Smooth muscle cell of trachea (primary cell): ENCODE measurements around the gene NSMCE1. TPM values are rescaled to one million over a fixed set of nuclear protein-coding genes. Genes with fewer than 3 reads are reported as not detected.

Experiments used
- total RNA-seq: library from RNA; depleted of rRNA; stranded (reverse); fragments of >200 nt; gene quantifications from 2 replicates; pipeline ENCODE4 v1.2.1, GENCODE V29; 2014

The NSMCE1 gene, protein sequence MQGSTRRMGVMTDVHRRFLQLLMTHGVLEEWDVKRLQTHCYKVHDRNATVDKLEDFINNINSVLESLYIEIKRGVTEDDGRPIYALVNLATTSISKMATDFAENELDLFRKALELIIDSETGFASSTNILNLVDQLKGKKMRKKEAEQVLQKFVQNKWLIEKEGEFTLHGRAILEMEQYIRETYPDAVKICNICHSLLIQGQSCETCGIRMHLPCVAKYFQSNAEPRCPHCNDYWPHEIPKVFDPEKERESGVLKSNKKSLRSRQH
- 139 and 149 TPM in 2 replicates for total RNA-seq

DNA sequence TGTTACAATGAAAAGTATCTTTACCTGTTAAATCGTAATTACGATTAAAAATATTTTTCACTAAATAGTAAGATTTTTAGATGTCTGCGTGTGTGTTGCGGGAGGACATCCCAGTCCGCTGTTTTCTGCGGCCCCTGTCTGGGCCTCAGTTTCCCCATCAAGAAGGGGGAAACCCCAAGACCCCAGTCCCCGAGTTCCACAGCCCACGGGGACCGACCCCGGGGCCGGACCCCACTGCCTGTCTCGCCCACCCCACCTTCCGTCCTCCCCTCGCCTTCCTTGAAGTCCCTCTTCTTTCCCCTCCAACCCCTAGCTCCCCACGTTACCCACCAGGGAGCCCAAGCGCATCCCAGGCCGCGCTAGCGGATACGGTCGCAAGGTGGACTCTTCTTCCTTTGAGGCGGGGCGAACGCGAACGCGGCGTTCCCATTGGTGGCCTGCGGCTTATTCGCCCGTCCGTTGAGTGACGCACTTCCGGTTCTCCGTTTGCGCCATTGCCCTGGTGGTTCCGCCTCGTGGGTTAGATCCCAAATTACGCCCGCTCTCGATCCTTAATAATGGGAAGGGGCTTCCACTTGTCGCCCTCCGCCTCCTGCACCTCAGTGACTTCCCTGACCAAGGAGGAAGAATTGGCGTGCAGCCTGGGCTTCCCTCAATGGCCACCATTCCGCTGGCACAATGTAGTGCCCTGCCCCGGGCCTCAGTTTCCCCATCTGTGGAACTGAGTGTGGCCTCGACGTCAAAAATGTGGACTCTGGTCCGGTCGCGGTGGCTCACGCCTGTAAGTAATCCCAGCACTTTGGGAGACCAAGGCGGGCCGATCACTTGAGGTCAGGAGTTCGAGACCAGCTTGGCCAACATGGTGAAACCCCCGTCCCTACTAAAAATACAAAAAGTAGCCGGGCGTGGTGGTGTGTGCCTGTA, at the start of gene NSMCE1:
Gene NSMCE1 (minus strand): TSS at position 397 of the 924 bp plus-strand sequence. CDS start 11,202 bp downstream, outside the sequence.

DNA sequence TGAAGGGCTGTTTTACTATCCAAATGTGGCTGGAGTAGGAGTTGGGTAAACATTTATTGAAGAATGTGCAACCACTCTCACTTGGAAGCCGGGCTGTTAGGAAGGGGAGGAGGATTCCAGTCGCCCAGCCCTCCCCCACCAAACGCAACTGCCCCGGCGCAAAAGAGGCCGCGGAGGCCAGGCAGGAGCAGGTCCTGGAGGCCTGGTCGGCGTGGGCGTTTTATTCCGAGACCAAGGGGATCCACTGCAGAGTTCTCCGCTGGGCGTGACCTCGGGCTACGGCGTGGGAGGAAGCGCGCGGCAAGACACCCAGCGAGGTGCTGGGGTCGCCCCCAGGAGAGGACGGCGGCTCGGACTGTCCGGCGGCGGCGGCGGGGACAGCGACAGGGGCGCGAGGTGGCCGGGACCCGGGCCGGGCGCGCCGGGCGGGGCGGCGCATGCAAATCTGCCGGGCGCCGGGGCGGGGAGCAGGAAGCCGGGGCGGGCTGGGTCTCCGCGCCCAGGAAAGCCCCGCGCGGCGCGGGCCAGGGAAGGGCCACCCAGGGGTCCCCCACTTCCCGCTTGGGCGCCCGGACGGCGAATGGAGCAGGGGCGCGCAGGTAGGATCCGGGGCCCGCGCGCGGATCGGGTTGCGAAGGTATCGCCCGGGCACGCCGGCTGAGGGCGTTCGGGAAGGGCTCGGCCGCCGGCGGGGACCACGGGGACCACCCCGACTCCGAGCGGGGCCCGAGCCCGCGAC, 45.0 kb upstream of the NSMCE1 start, which contains the start of gene IL4R:
Gene IL4R (plus strand): TSS at position 553 of the 739 bp plus-strand sequence. CDS start 26,230 bp downstream, outside the sequence.

DNA sequence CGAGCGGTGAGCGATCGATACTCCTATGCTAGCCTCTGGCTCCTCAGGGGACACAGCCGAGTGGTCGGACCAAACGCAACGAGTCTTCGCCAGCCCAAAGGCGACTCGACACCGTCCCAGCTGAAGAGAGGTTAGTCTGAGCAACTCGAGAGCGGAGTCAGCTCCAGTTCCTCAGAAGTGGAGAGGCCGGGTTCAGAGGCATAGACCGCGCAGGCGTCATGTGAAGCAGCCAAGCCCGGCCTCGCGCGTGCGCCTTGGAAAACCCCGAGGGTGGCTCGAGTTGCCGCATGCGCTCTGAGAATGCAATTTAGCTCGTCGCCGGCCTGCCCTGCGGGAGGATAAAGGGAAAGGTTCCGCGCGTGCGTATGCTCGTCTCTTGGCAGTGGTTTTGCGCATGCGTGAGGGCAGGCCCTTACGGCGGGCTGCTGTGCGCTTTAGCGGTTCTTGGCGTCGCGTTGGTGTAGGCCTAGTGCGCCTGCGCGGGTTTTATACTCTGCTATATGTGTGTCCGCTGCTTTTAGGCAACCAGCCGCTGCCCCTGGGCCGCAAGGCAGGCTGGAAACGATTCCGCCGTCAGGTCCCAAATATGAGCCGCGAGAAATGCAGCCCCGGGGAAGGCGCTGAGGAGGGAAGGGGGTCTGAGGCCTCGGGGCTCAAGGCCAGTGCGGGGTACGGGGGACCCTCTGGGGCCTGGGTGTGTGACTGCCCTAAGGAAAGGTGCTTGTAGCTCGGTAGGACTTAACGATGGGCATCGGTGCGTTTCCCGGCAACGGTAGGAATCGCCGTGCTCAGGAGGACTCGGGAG, 64.9 kb downstream of the NSMCE1 start, which contains the start of gene KDM8:
Gene KDM8 (plus strand): TSS at position 20 of the 805 bp plus-strand sequence. CDS start 6,598 bp downstream, outside the sequence.

Other genes with a start within 250 kb of the NSMCE1 start
- gene C16orf82, start 201.8 kb downstream of the NSMCE1 start, total RNA-seq = not detected in 2 replicates
- gene KDM8, start 65.2 kb downstream of the NSMCE1 start, total RNA-seq = 2.5 and 3.8 TPM in 2 replicates
- 17.9 and 29.8 TPM in 2 replicates for gene IL4R, start 45.2 kb upstream of the NSMCE1 start, total RNA-seq
- gene IL21R, start 133.4 kb upstream of the NSMCE1 start, total RNA-seq = 0.83 and 2.2 TPM in 2 replicates